A673 (cell line): Measurements from ENCODE around the gene OTC. TPM values are rescaled to one million over a fixed set of nuclear protein-coding genes. Genes with fewer than 3 reads are reported as not detected.

Experiments
- BruUV-seq: library from RNA; stranded (reverse); fragments of 400-500 nt; replicated peaks from 2 replicates; lab custom pipeline; 2021; lab: Mats Ljungman, UMichigan
- CTCF ChIA-PET: fragments of 300-600 bp; sonication (Branson Sonifier 250); formaldehyde crosslinking; loops from one replicate; lab custom pipeline; 2022; ENCODE audit warnings: antibody characterized with exemption; lab: Charles Lee
- POLR2A ChIA-PET: fragments of 300-600 bp; sonication (Branson Sonifier 250); formaldehyde crosslinking; loops from one replicate; lab custom pipeline; 2022; ENCODE audit warnings: antibody characterized with exemption; ENCODE audit not compliant: low non-redundant PET; lab: Charles Lee
- DNase-seq: peaks from one replicate; pipeline ENCODE4 v3.0.0-alpha.2; 2015; ENCODE audit warnings: low spot score
- H3K27ac ChIP-seq: fragments of 200-600 bp; sonication (generic); 2 replicates; pipeline ENCODE4 v1.5.1; 2016; ENCODE audit warnings: mixed run types, low read depth, mild to moderate bottlenecking, mixed read lengths, antibody characterized with exemption, low read length; ENCODE audit not compliant: poor library complexity, severe bottlenecking
- H3K27me3 ChIP-seq: fragments of 200-600 bp; sonication (generic); replicated peaks from 2 replicates; pipeline ENCODE4 v1.6.1; 2017; ENCODE audit warnings: mixed run types, low read depth, mild to moderate bottlenecking, mixed read lengths, antibody characterized with exemption, low read length; ENCODE audit not compliant: insufficient read depth, poor library complexity
- H3K36me3 ChIP-seq: fragments of 200-600 bp; sonication (generic); 2 replicates; pipeline ENCODE4 v1.6.1; 2016; ENCODE audit warnings: mixed run types, mild to moderate bottlenecking, mixed read lengths, antibody characterized with exemption, low read length; ENCODE audit not compliant: insufficient read depth, poor library complexity, severe bottlenecking
- H3K4me1 ChIP-seq: fragments of 200-600 bp; sonication (generic); 2 replicates; pipeline ENCODE4 v1.6.1; 2017; ENCODE audit warnings: mixed run types, mild to moderate bottlenecking, mixed read lengths, antibody characterized with exemption, low read length; ENCODE audit not compliant: insufficient read depth, poor library complexity, severe bottlenecking
- H3K4me3 ChIP-seq: fragments of 200-600 bp; sonication (generic); 2 replicates; pipeline ENCODE4 v1.5.1; 2016; ENCODE audit warnings: low read depth, mixed run types, mild to moderate bottlenecking, mixed read lengths, low read length; ENCODE audit not compliant: poor library complexity, severe bottlenecking
- H3K9me3 ChIP-seq: fragments of 200-600 bp; sonication (generic); 2 replicates; pipeline ENCODE4 v1.6.1; 2016; ENCODE audit warnings: mixed run types, low read depth, mild to moderate bottlenecking, mixed read lengths, antibody characterized with exemption, low read length; ENCODE audit not compliant: poor library complexity, severe bottlenecking
- EZH2 ChIP-seq: fragments of 200-600 bp; sonication (generic); IDR thresholded peaks from 2 replicates; pipeline ENCODE4 v1.6.1; 2017; ENCODE audit warnings: borderline replicate concordance, low read depth, mild to moderate bottlenecking, mixed read lengths, antibody characterized with exemption, low read length; ENCODE audit not compliant: poor library complexity, severe bottlenecking
- intact Hi-C: fragments of 100-400 bp; cut with micrococcal nuclease; formaldehyde crosslinking; loops from one replicate; pipeline ENCODE4 v1.10.0; 2022; ENCODE audit not compliant: unreplicated experiment
- total RNA-seq: library from RNA; stranded (reverse); gene quantifications from 2 replicates; pipeline ENCODE4 v1.2.3, GENCODE V29; 2021
- TF ChIP-seq, protein P1 (sequence below): fragments of 300-800, 200-600 bp; sonication (generic); conservative IDR thresholded peaks from 2 replicates; pipeline ENCODE4 v1.5.1; 2017; ENCODE audit warnings: low read depth, mild to moderate bottlenecking, antibody characterized with exemption, low read length, moderate library complexity, mixed read lengths

OTC gene
- total RNA-seq, 1 experiment from 2014 or later: not detected

DNA sequence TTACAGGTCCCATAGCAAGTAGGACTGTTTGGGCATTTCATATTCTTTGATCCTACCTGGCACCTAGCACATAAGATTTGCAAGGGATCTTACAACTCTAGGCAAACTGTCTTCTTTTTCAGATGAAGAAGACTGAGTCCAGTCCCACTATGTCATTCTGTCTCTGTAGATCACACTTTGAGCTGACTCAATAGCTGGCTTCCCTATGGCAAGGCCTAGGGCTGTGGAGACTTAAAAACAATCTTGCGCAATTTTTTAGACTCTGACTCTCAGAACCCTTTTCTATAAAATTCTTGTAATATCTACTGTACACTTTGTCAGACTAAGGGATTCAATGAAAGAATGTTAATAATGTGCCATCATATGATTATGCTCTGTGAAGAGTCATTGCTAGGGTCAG, 26.7 kb downstream of the OTC start:
- no TSS peak for BruUV-seq
- TF ChIP-seq, protein P1, sequence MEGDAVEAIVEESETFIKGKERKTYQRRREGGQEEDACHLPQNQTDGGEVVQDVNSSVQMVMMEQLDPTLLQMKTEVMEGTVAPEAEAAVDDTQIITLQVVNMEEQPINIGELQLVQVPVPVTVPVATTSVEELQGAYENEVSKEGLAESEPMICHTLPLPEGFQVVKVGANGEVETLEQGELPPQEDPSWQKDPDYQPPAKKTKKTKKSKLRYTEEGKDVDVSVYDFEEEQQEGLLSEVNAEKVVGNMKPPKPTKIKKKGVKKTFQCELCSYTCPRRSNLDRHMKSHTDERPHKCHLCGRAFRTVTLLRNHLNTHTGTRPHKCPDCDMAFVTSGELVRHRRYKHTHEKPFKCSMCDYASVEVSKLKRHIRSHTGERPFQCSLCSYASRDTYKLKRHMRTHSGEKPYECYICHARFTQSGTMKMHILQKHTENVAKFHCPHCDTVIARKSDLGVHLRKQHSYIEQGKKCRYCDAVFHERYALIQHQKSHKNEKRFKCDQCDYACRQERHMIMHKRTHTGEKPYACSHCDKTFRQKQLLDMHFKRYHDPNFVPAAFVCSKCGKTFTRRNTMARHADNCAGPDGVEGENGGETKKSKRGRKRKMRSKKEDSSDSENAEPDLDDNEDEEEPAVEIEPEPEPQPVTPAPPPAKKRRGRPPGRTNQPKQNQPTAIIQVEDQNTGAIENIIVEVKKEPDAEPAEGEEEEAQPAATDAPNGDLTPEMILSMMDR: no peak
- TF ChIP-seq EZH2: no peak
- Histone ChIP-seq H3K4me3 (no peak overlapping the region), H3K27ac (no peak overlapping the region), H3K36me3 (no peaks in the 10 kb centered on the region), H3K27me3 (peaks cover 3% of the 10 kb centered on the region), H3K9me3 (no peaks in the 10 kb centered on the region), H3K4me1 (no peaks in the 10 kb centered on the region)
- intact Hi-C loops: loop anchor here (10.0 kb wide), 1 partner anchor 276 kb away; no protein-coding TSS in a partner anchor
- DNase-seq: no peak
- ChIA-PET POLR2A (no interaction called here), CTCF (no interaction called here)

- no TSS peak for BruUV-seq
- peaks cover 3% of the 10 kb centered on the region for H3K27me3 ChIP-seq
- CTCF ChIA-PET: no interaction called here
- H3K4me3 ChIP-seq: no peak overlapping the region
- TF ChIP-seq, protein P1: no peak
- TF ChIP-seq EZH2: no peak
- H3K4me1 ChIP-seq: no peaks in the 10 kb centered on the region
- no peak overlapping the region for H3K27ac ChIP-seq
- DNase-seq: no peak
- H3K36me3 ChIP-seq: no peaks in the 10 kb centered on the region
- POLR2A ChIA-PET: no interaction called here
- intact Hi-C loops: no loop called here
- no peaks in the 10 kb centered on the region for H3K9me3 ChIP-seq
Observed at GRCh38 chrX:38382663-38383062, 30.3 kb downstream of the OTC start.

GRCh38 chrX:38400389-38400910, 48.0 kb downstream of the OTC start:
- Histone ChIP-seq H3K27ac (no peak overlapping the region), H3K9me3 (no peaks in the 10 kb centered on the region), H3K36me3 (no peaks in the 10 kb centered on the region), H3K27me3 (no peaks in the 10 kb centered on the region), H3K4me1 (no peaks in the 10 kb centered on the region), H3K4me3 (no peak overlapping the region)
- ChIA-PET POLR2A (no interaction called here), CTCF (no interaction called here)
- no TSS peak for BruUV-seq
- DNase-seq: no peak
- intact Hi-C loops: no loop called here
- TF ChIP-seq, protein P1: no peak
- no peak for TF ChIP-seq EZH2
